GM18858 (cell line): ENCODE measurements around the gene SLC10A7.
"Not testable (repeated sequence)": the region's sequence is repeated elsewhere in the genome, so short reads cannot be mapped to it uniquely, and the experiment has no call there.

Experiments
- ATAC-seq: cut with Tn5 transposase; IDR thresholded peaks from one replicate; pipeline ENCODE4 v1.9.1; 2021; ENCODE audit not compliant: unreplicated experiment

The SLC10A7 gene

DNA sequence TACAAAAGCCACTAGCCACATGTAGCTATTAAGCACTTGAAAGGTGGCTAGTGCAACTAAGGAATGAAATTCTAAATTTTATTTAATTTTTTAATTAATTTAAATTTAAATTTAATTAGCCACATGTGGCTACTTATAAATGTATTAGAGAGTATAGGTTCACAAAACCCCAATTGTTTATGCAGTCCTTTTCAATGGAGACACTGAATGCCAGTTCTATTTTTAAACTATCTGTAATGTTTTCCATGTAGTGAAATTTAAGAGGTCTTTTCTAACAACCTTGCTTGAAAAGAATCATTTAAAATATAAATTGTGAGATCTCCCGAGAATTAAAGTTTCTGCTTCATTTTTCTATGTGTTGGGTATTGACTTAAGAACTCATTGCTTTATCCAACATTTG is 154.4 kb downstream of the SLC10A7 start:
- ATAC-seq, result no peak

DNA sequence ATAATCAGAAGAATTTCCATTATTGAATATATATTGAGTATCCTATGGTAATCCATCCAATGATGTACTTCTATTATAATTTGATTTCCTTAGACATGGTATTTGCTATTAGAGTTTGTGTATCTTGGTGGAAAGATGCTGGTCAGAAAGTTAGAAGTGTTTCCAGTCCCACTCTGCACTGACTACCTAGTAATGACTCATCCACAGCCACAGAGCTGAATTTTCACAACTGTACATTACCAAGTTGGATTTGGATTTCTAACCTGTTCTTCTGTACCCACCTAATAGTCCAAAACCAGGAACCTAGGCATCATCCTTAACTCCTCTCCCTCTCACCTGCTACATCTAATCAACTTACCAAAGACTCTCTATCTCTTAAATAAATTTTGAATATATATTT is 162.0 kb downstream of the SLC10A7 start:
- no peak for ATAC-seq

DNA sequence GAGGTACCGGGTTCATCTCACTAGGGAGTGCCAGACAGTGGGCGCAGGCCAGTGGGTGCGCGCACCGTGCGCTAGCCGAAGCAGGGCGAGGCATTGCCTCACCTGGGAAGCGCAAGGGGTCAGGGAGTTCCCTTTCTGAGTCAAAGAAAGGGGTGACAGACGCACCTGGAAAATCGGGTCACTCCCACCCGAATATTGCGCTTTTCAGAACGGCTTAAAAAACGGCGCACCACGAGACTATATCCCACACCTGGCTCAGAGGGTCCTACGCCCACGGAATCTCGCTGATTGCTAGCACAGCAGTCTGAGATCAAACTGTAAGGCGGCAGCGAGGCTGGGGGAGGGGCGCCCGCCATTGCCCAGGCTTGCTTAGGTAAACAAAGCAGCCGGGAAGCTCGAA is 171.6 kb downstream of the SLC10A7 start:
- not testable (repeated sequence) for ATAC-seq

DNA sequence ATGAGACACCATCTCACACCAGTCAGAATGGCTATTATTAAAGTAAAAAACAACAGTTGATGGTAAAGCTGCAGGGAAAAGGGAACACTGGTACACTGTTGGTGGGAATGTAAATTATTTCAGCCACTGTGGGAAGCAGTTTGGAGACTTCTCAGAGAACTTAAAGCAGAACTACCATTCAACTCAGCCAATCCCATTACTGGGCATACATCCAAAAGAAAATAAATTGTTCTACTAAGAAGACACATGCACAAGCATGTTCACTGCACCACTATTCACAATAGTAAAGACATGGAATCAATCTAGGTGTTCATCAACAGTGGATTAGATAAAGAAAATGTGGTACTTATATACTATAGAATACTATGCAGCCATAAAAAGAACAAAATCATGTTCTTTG is 172.4 kb downstream of the SLC10A7 start:
- ATAC-seq, result no peak

DNA sequence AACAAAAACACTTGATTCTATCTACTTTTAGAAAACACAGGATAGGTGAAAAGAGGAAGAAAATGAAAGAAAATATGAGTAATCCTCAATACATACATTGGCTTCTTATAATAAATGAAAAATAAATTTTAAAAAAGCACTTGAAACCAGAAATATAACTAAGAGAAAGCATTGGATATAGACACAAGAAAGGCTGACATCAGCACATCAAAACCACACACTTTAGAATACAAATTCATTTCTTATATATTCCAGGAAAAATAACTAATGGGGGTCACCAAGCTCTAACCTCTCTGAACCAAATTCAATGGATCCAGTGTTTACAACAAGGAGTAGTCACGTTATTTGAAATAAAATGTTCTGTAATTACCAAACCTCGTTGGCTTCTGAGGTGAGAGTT is 173.9 kb downstream of the SLC10A7 start:
- no peak for ATAC-seq

DNA sequence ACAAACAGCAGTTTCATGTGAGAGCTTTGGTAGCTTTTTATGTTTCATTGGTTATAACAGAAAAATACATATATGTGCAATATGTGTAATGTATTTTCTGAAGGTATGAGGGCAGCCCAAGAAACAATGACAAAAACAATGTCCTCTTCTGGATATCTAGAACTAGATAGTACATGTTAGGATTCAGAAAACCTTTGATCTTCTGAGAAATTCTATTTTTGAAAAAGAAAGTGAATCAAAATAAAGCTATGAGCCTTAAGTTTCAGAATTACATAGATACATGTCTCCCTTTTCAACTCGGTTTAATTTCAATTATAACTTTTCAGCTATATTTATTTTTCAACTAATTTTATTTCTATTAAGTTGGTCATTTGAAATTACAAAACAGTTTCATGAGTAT is 175.5 kb downstream of the SLC10A7 start:
- ATAC-seq, result no peak

DNA sequence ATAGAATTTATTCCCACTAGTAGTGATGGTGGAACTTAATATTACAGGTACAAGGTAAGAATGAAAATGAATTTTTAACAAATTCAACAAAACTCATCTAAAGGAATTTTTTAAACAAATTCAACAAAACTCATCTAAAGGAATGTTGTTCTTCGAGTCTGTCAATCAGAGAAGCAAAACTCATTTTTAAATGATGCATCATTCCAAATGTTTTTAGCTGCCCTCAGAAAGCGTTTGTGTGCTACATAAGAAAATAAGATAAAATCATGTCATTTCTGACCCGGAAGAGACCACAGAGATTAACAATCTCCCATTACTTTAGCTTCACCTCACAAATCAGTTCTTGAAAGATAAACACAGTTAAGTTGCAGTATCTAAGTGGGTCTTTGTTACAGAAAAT is 178.0 kb downstream of the SLC10A7 start:
- ATAC-seq, result no peak

DNA sequence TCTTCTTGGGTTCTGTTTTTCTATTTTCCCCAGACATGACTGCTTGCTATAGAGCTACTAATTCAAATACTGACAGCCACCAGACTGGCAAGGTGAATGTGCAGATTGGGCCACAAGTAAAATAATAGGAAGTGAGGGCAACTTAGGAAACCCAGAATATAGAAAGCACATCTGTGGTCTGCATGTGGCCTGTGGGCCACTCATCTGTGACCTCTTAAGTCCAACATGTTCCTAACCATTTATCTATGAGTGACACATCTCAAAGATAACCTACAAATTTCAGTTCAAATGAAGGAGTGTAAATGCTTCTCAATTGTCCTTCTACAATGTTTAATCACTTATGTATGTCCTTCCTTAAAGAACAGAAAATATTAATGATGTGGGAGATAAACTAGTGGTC is 178.5 kb downstream of the SLC10A7 start:
- ATAC-seq, result peak; percentile 71

DNA sequence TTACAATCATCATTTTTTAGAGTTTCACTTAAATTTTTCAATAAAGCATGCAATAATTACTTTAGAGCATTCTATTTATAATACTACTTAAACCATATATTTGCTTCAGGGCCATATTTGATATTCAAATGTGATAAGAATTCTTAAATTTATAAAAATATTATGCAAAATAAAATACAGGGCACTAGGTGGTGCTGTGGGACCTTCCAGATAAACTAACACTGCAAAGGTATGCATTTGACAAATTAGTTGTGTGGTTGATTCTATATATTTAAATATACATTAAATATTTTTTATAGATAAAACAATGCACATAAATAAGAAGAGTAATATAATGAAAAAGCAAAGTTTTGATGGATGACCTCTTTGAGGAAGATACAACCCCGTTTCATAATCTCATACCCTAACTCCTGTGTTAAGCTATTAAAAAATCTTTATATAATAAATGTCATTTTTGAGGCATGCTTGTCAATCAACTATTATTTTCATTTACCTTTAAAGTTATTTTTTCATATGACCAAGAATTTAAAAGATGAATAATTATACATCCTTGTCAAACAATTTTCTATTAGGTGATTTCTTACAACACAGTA is 179.0 kb downstream of the SLC10A7 start:
- no peak for ATAC-seq

DNA sequence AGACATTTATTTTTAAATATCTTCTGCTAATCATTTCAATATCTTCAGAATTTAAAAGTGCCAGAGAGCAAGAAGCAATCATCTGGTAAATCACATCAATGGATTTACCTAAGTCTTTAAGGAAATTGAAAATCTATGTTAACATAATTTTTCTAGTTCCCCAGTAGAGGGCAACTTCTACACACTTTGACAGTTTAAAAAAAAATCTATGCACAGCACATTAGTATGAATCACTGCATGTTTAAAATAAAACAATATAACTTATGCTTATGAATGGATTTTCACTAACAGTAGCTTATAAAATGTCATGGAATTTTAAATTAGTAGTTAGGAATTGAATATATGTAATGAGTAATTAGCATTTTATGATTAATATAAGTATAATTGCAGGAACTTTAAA is 180.9 kb downstream of the SLC10A7 start:
- ATAC-seq, result peak; percentile 32

DNA sequence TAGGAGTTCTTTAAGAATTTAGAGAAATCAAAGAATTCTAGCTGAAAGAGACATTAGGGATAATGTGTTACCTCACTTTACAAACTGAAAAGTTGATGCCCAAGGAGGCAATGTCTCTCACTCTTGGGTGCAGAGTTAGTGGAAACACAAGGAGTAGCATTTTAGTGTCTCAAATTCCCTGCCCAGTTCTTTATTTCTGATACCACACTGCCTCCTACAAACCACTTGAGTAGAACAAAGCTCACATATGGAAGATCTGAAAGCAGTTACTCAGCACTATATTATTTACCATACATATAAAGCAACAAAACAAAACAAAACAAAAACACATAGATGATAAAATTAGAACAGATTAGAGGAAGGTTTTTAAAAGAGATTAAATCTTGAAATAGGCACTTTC is 183.2 kb downstream of the SLC10A7 start:
- ATAC-seq, result no peak

DNA sequence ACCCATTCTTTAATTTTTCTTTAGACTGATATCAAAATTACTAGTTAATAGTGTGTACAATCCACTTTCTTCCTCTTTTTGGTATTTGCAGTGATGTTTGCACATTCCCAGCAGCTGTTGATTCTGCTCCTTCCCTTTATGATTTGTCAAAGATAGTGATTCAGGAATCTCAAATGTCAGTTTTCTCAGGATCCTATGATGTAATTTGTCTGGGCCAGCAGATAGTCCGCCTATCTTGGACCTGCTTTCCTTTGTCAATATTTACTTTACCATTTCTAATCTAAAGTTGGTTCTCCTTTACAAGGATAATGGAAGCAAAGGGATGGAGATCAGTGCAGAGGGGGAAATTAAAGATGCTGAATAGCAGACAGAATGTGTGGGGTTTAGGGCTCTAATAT is 185.3 kb downstream of the SLC10A7 start:
- ATAC-seq, result no peak

DNA sequence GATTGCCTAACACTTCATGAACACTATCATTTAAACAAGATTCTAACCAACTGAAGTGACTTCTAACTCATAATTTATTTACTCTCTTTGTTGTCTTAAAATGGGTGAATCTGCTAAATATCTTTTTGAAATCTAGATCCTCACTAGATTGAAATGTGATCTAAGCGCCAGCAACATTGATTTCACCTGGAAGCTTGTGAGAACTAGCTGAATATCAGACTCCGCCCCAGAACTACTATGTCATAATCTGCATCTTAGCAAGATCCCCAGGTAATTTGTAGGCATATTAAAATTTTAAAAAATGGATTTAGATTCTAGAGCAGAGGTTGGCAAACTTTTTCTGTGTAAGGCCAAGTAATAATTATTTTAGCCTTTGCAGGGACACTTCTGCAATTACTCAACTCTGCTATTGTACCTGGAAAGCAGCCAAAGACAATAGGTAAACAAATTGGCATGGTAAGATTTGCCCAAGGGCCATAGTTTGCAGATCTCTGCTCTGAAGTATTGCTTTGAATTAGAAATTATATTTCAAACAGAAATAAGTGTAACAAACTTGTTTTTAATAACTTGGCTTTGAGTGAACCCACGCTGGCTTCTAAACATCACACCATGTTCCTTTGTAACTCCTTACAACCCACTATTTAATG is 185.9 kb downstream of the SLC10A7 start:
- ATAC-seq, result no peak

DNA sequence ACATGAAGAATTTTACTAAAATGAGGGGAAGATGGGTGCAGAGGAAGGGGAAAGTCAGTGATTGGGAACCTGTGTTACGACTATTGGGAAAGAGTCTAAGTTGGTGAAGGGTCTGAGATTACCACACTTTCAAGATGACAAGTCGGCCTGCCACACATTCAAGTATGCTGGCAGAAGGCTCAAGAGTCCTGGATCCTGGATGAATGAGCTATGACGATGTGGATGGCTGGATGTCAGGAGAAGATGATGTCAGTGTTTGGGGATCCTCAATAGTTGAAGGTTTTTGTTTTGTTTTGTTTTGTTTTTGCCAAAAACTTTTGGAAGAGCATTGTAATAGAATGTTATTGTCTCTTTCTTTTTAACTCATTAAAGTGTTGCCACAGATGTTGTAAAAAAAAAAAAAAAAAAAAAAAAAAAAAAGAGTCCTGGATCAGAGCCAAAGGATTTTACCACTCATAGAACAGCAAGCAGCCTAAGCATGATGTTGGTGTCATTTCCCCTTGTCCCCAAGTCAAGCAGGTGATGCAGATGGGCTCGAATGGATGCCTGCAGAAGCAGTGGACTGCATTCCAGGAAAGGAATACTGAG is 186.8 kb downstream of the SLC10A7 start:
- ATAC-seq, result no peak

DNA sequence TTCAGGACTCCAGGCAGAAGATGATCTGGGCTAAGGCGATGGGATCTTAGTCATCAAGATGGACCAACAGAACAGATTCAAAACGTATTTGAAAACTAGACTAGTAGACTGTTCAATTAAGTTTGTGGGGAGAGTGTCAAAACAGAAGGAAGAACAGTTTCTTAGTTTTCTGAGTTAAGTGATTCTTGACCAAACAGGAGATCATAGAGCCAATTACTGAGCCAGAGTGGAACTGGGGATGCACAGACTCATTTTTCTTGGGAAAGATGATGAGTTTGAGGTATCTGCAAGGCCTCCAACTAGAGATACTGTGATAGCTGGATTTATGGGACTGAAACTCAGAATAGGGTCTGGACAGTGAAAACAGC is 187.9 kb downstream of the SLC10A7 start:
- ATAC-seq, result no peak

DNA sequence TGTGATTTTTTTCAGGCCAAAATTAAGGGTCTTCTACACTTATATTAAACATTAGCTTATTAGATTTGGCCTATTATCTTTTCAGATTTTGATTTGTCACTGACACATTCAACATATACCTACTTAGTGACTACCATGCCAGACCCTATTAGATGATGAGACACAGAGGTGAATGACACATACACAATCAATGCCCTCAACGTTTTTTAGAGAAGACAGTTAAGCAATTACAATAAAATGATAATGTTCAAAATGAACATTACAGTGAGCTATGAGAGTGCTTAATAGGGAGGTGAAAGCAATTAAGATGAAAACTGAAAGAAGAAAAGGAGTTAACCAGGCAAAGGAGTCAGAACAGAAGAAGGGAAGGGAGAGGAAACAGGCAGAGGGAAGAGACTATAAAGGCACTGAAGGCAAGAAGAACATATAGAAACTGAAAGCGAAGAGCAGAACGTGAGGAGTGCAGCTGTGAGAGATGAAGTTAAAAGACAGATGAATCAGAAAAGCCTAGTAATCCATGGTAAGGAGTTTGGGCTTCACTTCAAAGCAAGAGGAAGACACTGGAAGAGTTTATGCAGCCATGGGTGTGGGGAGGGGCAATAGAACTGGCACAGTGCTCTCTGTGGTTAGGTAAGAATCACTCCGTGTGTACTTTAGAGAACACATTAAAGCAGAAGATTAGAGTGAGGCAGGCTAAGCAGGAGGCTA is 188.4 kb downstream of the SLC10A7 start:
- peak; percentile 89 for ATAC-seq

DNA sequence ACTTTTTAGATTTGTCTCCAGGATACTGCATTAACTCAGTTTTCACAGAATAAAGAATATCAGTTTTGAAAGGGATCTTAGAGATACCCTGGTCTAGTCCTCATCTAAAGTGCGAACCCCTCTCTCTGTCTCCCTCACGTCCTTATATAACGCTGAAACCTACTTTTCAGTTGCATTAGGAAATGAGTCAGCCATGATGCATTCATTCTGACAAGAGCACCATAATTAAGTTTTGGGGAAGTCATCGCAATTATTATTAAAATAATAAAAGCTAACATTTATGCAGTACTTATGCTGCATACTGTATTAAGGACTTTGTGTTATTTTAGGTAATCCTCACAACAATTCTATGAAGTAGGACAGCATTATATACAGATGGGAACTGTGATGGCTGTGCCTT is 191.3 kb downstream of the SLC10A7 start:
- ATAC-seq, result no peak

DNA sequence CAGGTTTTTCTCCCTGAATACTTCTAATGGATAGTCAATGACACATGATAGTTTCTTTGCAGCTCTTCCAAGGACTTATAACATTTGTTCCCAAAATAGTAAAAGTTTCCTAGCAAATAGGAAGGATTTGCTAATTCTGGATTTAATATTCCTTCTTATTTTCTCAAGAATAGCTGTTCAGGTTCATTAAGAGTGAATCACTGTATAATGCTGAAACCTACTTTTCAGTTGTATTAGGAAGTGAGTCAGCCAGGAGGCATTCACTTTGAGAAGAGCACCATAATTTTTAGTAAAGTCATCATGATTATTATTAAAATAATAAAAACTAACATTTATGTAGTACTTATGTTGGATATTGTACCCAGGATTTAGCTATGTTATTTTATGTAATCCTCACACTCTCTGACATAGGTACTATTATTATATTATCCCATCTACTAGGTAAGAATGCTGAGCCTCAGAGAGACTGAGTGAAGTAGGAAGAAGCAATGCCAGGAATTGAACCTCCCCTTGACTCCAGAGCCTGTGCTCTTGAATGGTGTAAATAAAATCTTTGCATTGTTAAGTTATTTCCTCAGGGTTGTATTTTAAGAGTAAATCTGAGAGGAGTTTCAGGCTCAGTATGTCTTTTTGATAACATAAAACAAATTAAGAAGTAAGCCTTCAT is 192.6 kb downstream of the SLC10A7 start:
- ATAC-seq, result no peak

DNA sequence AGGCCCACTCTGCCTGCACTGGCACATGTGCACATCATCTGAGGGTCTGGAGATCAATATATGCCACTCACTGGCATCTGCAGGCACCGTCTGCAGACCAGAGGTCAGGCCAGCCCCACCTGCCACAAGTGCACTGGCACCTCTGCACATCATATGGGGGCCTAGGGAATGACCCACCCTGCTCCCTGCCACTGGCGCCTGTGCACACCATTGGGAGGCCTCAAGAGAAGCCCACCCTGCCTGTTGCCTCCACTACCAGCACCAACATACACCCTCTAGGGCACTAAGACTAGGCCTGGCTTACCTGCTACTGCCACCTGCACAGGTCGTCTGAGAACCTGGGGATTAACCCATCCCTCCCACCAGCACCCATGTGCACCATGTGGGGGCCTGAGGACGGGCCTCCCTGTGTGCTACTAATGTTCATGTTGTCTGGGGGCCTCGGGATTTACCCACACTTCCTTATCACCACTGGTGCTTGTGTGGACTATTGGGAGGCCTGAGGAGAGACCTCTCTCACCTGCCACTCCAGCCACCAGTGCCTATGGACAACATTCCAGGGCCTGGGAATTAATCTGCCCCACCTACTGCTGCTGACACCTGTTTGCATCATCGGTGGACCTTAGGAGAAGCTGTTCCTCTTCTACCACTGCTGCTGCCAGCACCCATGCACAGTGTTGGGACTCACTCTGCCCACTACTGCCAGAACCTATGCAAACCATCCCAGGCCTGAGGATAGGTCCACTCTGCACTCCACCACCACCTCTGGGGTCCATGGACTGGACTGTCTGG is 193.7 kb downstream of the SLC10A7 start:
- no peak for ATAC-seq

DNA sequence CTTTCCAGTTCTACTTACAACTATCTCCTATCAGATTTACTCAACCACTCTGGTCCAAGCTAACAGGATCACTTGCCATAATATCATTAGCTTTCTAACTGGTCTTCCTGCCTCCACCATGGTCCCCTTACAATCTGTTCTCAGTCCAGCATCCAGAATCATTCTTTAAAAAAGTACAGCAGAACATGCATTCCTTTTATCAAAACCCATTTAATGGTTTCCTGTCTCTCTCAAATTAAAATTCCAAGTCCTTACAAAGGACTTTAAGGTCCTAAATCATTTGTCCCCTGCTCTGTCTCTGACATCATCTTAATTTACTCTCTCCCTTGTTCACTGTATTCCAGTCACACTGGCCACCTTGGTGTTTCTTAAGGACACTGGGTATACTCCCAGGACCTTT is 202.8 kb downstream of the SLC10A7 start:
- ATAC-seq, result no peak

DNA sequence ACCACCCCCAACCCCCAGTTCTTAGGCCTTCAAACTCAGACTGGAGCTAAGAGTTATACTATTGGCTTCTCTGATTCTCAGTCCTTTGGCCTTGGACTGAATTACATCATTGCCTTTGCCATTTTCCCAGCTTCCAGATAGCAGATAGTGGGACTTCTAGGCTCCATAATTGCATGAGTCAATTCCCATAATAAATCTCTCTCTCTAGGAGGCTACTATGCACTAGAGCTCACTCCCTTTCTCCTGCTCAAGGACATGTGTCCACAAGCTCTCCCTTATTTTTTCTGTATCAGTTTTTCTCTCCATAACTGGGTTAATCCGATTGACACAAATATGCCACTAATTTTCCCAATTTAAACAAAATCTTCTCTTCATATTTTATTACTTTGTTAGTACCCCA is 204.0 kb downstream of the SLC10A7 start:
- ATAC-seq, result no peak
